ENCODE results near the gene ANKS6. TPM values are rescaled to one million over a fixed set of nuclear protein-coding genes. Genes with fewer than 3 reads are reported as not detected.

Gene ANKS6
- total RNA-seq, 2 donors from 2014 or later: 3.3 to 8.7 TPM

- H3K36me3 ChIP-seq: no peaks in the 10 kb centered on the region
- H3K27ac ChIP-seq: no peak overlapping the region
- H3K27me3 ChIP-seq: no peaks in the 10 kb centered on the region
- DNase-seq (ENCODE audit: low spot score): no peak
- TF ChIP-seq, protein P1, sequence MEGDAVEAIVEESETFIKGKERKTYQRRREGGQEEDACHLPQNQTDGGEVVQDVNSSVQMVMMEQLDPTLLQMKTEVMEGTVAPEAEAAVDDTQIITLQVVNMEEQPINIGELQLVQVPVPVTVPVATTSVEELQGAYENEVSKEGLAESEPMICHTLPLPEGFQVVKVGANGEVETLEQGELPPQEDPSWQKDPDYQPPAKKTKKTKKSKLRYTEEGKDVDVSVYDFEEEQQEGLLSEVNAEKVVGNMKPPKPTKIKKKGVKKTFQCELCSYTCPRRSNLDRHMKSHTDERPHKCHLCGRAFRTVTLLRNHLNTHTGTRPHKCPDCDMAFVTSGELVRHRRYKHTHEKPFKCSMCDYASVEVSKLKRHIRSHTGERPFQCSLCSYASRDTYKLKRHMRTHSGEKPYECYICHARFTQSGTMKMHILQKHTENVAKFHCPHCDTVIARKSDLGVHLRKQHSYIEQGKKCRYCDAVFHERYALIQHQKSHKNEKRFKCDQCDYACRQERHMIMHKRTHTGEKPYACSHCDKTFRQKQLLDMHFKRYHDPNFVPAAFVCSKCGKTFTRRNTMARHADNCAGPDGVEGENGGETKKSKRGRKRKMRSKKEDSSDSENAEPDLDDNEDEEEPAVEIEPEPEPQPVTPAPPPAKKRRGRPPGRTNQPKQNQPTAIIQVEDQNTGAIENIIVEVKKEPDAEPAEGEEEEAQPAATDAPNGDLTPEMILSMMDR (IDR thresholded peaks at IDR 0.05): no peak
- H3K9me3 ChIP-seq: no peaks in the 10 kb centered on the region
- no peak overlapping the region for H3K4me3 ChIP-seq
- no peaks in the 10 kb centered on the region for H3K4me1 ChIP-seq
Measured at GRCh38 chr9:98740226-98740881, 56.0 kb downstream of the ANKS6 start.

DNA sequence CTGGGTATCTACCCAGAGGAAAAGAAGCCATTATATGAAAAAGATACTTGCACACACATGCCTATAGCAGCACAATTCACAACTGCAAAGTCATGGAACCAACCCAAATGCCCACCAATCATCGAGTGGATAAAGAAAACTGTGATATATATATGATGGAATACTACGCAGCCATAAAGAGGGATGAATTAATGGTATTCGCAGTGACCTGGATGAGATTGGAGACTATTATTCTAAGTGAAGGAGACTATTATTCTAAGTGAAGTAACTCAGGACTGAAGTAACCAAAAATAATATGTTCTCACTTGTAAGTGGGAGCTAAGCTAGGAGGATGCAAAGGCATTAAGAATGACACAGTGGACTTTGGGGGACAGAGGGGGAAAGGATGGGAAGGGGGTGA lies 57.6 kb downstream of the ANKS6 start:
- TF ChIP-seq, protein P1 (IDR thresholded peaks at IDR 0.05): no peak
- Histone ChIP-seq H3K27me3 (no peaks in the 10 kb centered on the region), H3K4me3 (no peak overlapping the region), H3K9me3 (no peaks in the 10 kb centered on the region), H3K36me3 (no peaks in the 10 kb centered on the region), H3K27ac (no peak overlapping the region), H3K4me1 (no peaks in the 10 kb centered on the region)
- no peak for DNase-seq (ENCODE audit: low spot score)

DNA sequence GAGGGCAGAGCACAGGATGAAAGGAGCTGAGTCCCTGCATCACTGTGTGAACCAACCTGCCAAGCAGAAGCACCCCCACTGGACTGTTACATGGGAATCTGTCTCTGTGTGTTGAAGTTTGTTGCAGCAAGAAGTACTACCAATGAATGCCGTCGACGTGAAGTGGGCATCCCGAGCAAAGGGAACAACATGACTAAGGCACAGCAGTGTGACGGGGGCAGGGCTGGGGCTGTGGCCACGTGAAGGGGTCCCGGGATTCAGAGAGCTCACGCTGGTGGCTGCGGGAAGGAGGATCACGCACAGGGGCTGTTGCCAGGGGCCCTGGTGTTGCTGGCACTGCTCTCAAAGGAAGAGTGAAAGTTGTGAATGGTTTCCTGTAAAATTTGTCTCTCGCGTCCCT lies 60.1 kb downstream of the ANKS6 start:
- Histone ChIP-seq H3K36me3 (no peaks in the 10 kb centered on the region), H3K9me3 (no peaks in the 10 kb centered on the region), H3K4me3 (no peak overlapping the region), H3K4me1 (no peaks in the 10 kb centered on the region), H3K27me3 (no peaks in the 10 kb centered on the region), H3K27ac (no peak overlapping the region)
- DNase-seq (ENCODE audit: low spot score): no peak
- TF ChIP-seq, protein P1 (IDR thresholded peaks at IDR 0.05): no peak

- no peaks in the 10 kb centered on the region for H3K36me3 ChIP-seq
- no peak overlapping the region for H3K27ac ChIP-seq
- H3K4me3 ChIP-seq: no peak overlapping the region
- peaks cover 0 to 5% of the 10 kb centered on the region in 2 donors for H3K4me1 ChIP-seq
- H3K9me3 ChIP-seq: no peaks in the 10 kb centered on the region
- H3K27me3 ChIP-seq: no peaks in the 10 kb centered on the region
- no peak for DNase-seq (ENCODE audit: low spot score)
- TF ChIP-seq, protein P1 (IDR thresholded peaks at IDR 0.05): no peak
Measured at GRCh38 chr9:98732801-98733200, 63.6 kb downstream of the ANKS6 start.

GRCh38 chr9:98732091-98732490 lies 64.3 kb downstream of the ANKS6 start:
- H3K4me1 ChIP-seq: peaks cover 0 to 5% of the 10 kb centered on the region in 2 donors
- no peaks in the 10 kb centered on the region for H3K27me3 ChIP-seq
- no peak overlapping the region for H3K4me3 ChIP-seq
- DNase-seq (ENCODE audit: low spot score): no peak
- H3K9me3 ChIP-seq: no peaks in the 10 kb centered on the region
- H3K27ac ChIP-seq: no peak overlapping the region
- H3K36me3 ChIP-seq: no peaks in the 10 kb centered on the region
- TF ChIP-seq, protein P1 (IDR thresholded peaks at IDR 0.05): no peak

DNA sequence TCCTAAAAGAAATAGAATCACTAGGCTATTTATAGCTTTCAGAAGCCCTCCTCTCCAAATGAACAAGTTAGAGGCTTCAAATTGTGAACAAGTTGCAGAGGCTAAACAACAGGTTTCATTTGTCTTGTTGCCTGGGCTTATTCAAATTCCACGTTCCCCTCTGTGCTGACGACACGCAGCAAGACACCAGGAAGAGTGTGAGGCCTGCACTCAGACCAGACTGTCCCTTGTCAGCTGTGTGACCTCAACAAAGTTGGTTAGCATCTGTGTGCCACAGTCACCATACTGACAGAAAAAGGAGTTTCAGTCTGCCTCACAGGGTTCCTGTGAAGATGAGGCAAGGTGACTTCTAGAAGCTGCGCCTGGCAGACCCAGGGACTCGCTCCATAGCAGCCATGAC lies 65.5 kb downstream of the ANKS6 start:
- Histone ChIP-seq H3K27ac (no peak overlapping the region), H3K27me3 (no peaks in the 10 kb centered on the region), H3K4me1 (peaks cover 0 to 5% of the 10 kb centered on the region in 2 donors), H3K9me3 (no peaks in the 10 kb centered on the region), H3K36me3 (no peaks in the 10 kb centered on the region), H3K4me3 (no peak overlapping the region)
- TF ChIP-seq, protein P1 (IDR thresholded peaks at IDR 0.05): no peak
- no peak for DNase-seq (ENCODE audit: low spot score)

All from right atrium auricular region (tissue), 2 donors.